GM21786 (cell line): ENCODE data around the gene GABRE.

Experiments used
- ATAC-seq: cut with Tn5 transposase; IDR thresholded peaks from one replicate; pipeline ENCODE4 v1.9.1; 2021; ENCODE audit not compliant: unreplicated experiment

Gene GABRE

DNA sequence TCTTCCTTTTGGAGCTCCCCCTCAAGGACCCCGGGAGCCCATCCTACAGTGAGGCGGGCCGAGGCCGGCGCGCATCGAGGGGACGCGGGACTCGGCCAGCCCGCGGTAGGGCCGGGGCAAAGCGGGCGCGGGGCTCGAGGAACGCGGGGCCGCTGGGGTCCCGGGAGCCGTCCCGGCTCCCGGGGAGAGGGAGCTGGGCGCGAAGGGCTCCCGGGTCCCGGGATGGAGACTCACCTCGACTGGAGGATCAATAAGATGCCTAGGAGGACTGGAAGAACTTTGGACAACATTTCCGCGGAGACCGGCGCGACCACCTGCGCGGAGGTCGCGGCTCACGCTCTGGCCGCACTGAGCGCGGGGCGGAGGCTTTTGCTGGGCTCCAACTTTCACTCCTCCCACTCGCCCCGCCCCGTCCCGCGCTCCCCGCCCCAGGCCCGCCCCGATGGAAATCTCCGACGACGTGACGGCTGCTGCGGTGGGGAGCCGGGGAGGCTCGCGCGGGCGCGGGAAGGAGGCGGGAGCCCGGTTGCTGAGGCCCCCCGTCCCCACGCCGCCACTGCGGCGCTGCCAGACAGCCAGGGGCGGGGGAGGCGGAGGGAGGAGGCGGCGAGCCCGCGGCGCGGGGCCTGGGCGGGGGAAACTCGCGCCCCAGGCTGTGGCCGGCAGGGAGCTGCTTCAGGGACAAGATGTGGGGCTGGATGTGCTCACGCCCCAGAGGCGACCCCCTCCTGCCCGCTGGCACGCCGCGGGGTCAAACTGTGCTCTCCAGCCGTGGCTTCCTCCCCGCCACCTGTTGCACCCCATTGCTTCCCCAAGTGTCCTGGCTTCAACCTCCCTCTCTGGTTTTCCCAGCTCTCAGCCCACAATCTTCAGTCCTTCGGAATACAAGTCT lies at the start of gene GABRE:
Gene GABRE, minus strand, starts transcription at position 341 of the 892 bp plus-strand sequence. Its CDS starts 51 bp downstream, at position 290.
- ATAC-seq: no peak

DNA sequence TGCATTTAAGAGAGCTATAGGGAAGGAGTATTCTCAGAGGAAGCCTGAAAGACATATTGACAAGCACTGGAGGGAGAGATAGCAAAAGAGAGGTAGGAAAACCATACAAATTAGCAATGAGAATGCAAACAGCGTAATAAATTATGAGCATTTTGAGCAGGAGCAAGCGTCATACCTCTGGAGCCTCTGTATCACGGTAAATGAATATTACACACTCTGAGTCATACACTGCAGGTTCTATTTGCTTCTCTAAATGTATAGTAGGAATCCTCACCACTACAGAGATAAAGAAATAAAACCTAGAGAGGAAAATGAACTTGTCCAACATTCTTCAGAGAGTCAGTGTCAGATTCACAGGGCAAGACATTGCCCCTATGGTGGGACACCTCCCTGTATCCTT lies 46.4 kb upstream of the GABRE start:
- no peak for ATAC-seq

DNA sequence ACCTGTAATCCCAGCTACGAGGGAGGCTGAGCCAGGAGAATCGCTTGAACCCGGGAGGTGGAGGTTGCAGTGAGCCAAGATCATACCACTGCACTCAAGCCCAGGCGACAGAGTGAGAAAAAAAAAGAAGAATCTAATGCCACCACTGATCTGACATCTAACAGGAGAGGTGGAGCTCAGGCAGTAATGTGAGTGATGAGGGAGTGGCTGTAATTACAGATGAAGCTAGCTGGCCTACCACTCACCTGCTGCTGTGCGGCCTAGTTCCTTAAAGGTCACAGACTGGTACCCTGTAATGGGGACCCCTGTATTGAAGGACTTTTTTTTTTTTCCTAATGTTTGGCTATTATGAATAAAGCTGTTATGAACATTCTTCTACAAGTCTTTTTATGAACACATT lies 25.3 kb upstream of the GABRE start:
- ATAC-seq: no peak

DNA sequence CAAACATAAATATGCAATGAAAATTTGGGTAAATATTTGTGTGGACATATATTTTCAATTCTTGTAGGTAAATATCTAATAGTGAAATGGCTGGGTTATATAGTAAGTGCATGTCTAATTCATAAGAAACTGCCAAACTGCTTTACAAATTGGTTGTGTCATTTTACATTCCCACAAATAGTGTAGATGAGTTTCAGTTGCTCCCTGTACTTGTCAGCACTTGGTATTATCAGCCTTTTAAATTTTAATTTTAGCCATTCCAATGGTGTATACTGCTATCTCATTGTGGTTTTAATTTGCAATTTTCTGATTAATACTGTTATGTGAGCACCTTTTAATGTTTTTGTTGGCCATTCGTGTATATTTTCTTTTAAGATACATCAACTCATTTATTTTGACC lies 23.1 kb upstream of the GABRE start:
- no peak for ATAC-seq

DNA sequence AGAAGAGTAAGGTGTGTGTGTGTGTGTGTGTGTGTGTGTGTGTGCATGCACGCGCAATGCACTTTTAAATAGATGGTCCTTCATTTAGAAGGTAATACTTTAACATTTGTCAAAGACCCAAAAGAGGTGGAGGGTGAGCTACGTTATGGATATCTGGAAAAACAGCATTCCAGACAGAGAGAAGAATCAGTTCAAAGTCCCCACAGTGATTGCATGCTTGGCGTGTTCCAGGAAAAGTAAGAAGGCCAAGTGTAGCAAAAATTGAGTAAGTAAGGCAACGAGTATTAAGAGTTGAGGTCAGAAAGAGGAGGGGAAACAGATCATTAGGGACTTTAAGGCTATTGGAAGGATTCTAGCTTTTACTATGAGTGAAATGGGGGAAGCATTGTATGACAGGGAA lies 21.9 kb upstream of the GABRE start:
- no peak for ATAC-seq

GRCh38 chrX:151994476-151994875 lies 20.0 kb upstream of the GABRE start:
- no peak for ATAC-seq

GRCh38 chrX:151988706-151989299 lies 14.3 kb upstream of the GABRE start:
- no peak for ATAC-seq

DNA sequence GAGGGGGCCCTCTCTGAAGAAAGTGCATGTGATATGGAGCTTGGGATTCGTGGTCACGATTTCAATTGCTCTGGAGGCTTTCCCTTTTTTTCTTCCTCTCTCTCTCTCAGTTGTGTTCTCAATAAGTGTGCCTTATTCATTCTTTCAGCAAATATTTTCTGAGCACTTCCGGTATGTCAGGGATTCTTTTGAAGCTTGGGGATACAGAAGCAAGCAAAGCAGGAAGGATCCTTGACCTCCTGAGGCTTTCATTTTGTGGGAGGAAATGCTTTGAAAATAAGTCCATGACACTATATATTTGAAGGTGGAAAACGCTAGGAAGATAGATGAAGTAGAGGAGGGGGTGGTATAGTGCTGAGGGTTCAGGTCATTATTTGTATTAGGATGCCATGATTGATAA lies 12.6 kb upstream of the GABRE start:
- no peak for ATAC-seq

DNA sequence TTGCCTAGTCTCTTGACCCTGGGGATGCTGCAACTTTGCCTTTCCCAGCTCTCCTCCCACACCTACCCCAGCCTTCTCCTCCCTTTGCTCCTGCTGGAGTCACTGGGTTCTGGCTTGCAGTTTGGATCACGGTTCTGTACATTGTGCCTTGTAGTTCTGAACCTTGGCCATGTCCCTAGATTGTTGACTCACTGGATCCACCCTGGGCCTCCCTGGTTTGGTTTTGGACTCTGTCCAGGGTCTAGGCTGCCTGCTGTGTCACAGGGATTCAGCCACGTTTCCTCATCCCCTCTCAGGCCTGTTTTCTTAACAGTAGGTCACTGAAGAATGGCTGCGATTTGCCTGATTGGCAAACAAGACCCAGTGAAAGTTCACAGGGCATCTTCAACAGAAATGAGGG lies 11.5 kb upstream of the GABRE start:
- ATAC-seq: no peak

- no peak for ATAC-seq
These were observed 11.1 kb upstream of the GABRE start for GRCh38 chrX:151985531-151985930.

- no peak for ATAC-seq
These were observed 10.4 kb upstream of the GABRE start for GRCh38 chrX:151984902-151985301.

GRCh38 chrX:151984328-151984727 lies 9.9 kb upstream of the GABRE start:
- no peak for ATAC-seq

DNA sequence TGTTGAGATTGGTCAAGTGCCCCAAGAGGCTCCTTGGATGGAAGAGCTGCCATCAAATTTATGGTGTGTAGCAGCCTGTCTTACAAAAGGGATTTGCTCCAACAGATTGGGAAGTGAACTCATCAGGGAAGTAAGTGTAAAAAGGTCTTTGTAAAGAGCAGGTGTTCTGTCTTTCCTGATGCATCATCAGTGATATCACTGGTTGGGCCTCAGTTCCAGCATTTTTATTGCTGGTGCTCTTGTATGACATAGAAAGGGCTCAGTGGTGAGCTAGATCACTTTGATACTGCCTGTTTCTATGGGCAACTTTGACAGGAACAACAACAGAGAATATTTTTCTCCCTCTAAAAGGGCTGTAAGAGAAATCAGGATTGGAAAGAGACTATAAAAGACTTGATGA lies 8.7 kb upstream of the GABRE start:
- no peak for ATAC-seq

- ATAC-seq: no peak
These were observed 7.7 kb upstream of the GABRE start for GRCh38 chrX:151982222-151982621.

- ATAC-seq: no peak
These were observed 6.7 kb upstream of the GABRE start for GRCh38 chrX:151981129-151981528.

- no peak for ATAC-seq
These were observed 3.4 kb upstream of the GABRE start for GRCh38 chrX:151977923-151978322.

GRCh38 chrX:151977009-151977408 lies 2.5 kb upstream of the GABRE start:
- ATAC-seq: no peak

DNA sequence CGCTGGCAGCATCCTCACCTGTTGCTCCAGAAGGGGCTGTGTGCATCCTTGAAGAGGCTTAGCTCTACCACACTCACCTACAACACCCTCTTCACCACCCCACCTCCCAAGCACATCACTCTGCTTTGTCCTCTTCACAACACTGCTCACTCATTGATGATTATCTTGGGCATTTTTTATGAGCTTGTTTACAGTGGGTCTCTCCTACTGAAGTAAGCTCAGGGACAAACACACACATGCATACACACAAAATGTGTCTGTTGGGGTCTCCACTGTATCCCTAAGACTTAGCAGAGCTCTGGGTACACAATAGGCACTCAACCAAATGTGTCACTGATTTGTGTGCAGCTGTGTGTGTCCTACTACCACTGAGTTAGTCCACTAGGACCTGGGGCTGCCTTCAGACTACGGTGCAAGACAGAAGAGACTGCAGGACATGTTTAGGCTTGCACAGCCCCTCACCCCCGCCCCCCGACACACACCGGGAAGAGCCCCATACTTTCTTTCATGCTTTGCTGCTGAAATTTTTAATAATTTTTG lies 1.3 kb upstream of the GABRE start:
- no peak for ATAC-seq

DNA sequence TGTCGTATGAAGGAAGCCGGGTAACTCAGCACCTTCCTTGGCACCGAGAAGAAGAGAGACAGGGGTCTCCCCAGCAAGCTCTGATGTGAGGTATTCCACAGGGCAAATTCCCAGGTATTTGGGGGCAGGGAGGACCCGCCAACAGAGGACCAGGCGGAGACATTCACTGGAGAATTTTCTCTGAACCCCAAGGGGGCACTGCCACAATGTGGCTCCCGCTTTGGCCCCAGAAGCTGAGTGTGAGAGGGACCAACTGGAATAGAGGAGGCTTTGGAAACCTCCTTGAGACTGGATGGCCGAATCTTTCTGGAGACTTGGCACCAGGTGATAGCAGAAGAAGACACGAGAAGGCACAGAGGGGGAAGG lies 735 bp upstream of the GABRE start:
- ATAC-seq: no peak

GRCh38 chrX:151973851-151974335 lies 583 bp downstream of the GABRE start:
- no peak for ATAC-seq

DNA sequence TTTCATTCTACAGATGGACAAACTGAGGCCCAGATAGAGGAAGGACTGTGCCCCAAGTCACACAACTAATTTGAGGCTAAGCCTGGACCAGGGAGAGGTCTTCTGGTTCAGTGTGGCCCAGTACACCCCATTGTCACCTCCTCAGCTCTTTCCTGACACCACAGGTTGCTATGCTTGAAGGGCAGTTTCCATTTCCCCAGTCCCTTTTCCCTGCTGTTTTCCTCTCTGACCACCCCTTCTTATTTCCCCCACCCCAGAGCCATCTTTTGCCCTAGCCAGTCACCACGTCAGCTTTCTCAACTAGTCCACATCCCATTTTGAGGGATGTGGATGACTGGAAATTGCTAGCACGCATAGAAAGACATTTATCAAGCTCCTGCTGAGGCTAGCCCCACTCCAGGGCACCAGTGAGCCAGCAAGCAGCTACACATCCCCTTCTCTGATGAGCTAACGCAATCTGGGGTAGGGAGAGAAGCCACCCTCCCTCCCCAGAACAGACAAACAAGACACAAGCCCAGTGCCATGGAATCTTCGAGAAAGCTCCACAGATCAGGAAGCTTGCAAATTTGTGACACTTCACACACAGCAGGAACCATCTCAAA lies 1.3 kb downstream of the GABRE start:
- no peak for ATAC-seq

DNA sequence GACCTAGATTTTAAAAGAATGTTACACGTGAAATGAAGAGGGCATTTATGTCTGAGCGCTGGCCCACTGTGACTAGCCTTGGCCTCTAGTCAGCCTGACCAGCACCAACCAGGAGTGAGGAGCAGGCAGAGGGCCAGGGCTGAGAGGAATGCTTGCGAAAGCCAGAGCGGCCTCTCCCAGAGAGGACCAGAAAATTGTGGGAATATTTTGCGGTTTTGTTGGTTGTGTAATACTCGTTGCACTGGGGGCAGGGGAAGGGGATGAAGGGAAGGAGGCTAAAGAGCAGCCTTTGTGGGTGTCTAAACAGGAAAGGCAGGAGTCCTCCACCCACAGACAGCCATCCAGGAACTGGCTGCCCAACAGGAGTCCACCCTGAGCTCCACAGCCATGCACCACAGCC lies 3.8 kb downstream of the GABRE start:
- no peak for ATAC-seq
